DMS114 treated with DMSO at 0.1 percent for 48 hours (cell line): Measurements from ENCODE around the gene DIP2C.
"Not testable (repeated sequence)": the region's sequence is repeated elsewhere in the genome, so short reads cannot be mapped to it uniquely, and the experiment has no call there.

ENCODE experiments used
- DNase-seq: peaks from one replicate; lab custom pipeline; 2025; ENCODE audit not compliant: unreplicated experiment; lab: John Stamatoyannopoulos, UW

The DIP2C gene

GRCh38 chr10:271201-271600 lies 418.3 kb downstream of the DIP2C start:
- no peak for DNase-seq

DNA sequence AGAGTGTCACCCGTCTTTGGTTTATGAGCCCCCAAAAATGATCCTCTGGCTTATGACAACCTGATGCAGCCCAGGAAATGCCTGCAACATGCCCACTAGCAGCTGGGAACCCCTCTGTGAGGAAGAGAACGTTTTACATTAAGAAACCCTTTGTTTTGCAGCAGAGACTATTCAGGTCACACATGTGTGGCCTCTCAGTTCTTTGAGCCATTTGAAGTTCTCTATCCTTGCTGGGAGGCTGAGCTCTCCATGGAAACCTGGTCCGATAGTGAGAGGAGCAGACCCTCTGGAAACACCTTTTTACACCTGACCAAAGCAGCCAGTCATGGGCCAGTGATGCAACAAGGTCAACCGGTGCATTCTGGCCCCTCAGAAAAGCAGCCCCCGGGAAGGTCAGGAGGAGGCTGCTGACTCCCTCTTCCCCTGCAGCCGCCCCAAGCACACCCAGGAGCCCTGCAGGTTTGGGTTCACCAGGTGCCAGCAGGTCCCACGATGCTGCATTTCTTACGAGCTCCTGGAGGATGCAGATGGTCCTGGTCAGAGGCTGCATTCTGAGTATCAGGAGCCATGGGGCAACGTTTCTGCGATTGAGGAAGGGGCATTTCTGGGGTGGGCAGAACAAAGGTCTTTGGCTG lies 419.9 kb downstream of the DIP2C start:
- no peak for DNase-seq

DNA sequence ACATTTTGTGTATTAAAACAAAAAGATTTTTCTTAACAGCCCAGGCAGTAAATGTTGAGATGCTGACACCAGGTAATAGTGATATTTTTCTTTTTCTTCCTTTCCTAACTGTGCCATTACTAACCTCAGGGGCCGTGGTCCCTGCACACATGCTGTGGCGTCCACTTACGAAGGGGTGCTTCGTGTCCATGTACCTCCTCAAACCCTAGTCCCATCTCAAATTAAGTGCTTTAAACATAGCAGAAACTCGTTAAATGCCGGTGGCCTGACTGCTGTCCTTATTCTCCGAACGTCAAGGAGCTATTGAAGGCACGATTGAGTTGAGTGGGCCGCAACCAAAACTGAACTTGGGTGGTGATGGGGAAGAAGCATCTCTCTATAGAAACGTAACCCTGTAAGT lies 421.8 kb downstream of the DIP2C start:
- DNase-seq, result no peak

GRCh38 chr10:266974-267425 lies 422.5 kb downstream of the DIP2C start:
- no peak for DNase-seq

DNA sequence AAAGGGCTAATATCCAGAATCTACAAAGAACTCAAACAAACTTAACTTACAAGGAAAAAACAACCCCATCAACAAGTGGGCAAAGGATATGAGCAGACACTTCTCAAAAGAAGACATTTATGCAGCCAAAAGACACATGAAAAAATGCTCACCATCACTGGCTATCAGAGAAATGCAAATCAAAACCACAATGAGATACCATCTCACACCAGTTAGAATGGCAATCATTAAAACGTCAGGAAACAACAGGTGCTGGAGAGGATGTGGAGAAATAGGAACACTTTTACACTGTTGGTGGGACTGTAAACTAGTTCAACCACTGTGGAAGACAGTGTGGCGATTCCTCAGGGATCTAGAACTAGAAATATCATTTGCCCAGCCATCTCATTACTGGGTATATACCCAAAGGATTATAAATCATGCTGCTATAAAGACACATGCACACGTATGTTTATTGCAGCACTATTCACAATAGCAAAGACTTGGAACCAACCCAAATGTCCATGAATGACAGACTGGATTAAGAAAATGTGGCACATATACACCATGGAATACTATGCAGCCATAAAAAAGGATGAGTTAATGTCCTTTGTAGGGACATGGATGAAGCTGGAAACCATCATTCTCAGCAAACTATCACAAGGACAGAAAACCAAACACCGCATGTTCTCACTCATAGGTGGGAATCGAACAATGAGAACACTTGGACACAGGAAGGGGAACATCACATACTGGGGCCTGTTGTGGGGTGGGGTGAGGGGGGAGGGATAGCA lies 423.5 kb downstream of the DIP2C start:
- DNase-seq, result not testable (repeated sequence)

DNA sequence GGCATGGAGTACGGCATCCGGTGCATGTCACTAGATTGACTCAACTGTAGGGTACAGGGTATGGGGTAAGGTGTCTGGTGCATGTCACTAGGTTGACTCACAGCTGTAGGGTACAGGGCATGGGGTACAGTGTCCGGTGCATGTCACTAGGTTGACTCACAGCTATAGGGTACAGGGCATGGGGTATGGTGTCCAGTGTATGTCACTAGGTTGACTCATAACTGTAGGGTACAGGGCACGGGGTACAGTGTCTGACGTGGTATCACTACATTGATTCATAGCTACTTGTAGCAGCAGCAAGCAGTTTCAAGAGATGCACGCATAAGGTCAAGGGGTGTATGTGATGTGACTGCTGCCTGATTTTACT lies 424.4 kb downstream of the DIP2C start:
- not testable (repeated sequence) for DNase-seq

DNA sequence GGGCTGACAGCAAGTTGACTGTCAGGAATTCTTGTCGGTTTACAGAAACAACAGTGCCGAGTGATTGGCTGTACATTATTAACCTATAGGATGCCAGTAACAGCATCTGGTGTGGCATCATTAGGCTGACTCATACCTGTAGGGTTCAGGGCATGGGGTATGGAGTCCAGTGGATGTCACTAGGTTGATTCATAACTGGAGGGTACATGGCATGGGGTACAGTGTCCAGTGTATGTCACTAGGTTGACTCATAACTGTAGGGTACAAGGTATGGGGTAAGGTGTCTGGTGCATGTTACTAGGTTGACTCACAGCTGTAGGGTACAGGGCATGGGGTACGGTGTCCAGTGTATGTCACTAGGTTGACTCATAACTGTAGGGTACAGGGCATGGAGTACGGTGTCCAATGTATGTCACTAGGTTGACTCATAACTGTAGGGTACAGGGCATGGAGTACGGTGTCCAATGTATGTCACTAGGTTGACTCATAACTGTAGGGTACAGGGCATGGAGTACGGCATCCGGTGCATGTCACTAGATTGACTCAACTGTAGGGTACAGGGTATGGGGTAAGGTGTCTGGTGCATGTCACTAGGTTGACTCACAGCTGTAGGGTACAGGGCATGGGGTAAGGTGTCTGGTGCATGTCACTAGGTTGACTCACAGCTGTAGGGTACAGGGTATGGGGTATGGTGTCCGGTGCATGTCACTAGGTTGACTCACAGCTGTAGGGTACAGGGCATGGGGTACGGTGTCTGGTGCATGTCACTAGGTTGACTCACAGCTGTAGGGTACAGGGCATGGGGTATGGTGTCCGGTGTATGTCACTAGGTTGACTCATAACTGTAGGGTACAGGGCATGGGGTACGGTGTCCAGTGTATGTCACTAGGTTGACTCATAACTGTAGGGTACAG lies 425.1 kb downstream of the DIP2C start:
- DNase-seq, result not testable (repeated sequence)

GRCh38 chr10:260819-261429 lies 428.5 kb downstream of the DIP2C start:
- no peak for DNase-seq

- DNase-seq, result no peak
Observed at GRCh38 chr10:251982-252582, 437.4 kb downstream of the DIP2C start.

DNA sequence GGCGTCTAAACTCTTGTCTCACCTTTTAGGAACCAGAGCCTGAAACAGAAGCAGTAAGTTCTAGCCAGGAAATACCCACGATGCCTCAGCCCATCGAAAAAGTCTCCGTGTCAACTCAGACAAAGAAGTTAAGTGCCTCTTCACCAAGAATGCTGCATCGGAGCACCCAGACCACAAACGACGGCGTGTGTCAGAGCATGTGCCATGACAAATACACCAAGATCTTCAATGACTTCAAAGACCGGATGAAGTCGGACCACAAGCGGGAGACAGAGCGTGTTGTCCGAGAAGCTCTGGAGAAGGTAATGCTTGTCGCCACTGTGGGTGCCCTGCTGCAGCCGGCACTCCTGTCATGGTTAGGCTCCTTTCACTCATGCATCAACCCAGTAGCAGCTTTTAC lies 441.2 kb downstream of the DIP2C start:
- no peak for DNase-seq

DNA sequence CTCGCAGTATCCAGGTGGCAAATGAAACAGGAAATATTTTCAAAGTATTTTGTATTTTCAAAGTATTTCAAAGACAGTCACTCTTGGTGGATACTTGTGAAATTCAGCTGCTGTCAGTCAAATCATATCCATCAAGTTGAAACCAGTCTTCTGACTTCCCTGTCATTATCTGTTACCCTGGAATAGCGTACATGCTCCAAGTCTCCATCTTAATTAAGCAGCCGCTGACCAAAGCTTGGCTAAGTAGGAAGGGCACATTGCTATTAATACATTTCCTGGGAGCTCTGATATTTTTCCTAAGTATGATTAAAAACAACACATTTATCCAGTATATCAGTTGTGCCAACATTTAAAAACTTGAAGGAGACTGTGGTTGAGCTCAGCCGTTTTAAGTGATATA lies 442.0 kb downstream of the DIP2C start:
- no peak for DNase-seq

GRCh38 chr10:246431-246830 lies 443.0 kb downstream of the DIP2C start:
- DNase-seq, result no peak

DNA sequence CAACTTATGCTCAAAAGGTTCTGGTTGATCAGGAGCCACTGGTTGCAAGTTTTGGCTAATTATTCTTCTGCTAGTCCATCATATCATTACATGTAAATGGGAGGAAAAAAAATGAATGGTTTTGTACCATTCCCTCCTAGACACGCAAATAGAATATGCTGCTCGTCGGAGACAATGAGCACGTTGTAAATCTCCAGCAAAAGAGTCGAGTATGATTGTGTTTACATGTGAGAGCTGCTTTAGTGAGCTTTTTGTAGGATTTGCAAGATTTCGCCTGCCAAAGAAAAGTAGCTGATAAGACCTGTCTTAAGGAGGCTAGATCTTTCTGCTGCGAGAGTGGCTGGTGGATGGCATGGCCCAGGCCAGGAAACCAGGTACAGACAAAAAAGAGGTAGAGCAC lies 445.2 kb downstream of the DIP2C start:
- no peak for DNase-seq

DNA sequence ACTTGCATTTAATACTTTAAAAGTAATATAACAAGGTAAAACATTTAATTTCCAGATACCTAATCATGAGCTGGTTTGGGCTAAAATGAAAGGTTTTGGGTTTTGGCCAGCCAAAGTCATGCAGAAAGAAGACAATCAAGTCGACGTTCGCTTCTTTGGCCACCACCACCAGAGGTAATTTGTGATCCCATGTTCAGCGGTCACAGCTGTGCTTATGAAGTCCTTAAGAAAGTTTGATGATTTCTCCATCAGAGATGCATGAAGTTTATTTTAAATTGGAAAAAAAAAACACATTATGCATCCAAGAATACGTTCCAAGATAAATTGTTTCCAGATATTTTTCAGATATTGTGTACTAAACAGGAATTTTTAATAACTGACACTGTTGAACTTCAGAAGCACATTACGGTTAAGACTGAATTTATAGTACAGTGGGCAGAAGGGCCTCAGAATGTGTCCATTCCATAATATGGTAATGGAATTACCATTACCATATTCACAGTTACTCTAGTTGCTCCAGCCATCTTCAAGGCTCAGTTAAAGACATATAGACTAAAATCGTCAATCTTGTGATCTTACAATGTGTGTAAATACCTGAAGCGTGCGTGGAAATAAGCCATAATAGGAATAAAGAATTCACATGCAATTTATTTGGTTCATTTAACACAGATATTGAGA lies 447.4 kb downstream of the DIP2C start:
- DNase-seq, result no peak

DNA sequence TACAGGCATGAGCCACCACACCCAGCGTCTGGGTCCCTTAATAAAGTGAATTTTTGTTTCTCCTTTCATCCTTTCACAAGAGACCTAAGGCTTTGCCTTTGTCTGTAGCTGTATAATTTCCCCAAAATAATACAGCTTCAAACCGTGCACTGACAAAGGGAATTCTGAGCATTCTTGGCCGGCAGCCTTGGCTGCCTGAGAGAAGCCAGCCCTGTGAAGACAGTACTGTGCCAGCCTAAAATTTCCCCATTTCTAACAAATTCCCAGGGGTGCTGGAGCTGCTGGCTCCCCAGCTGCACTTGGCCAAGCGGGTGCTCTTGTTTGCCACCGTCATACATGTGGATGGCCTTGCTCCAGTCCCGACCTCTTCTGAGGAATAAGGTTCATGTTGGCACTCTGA lies 448.0 kb downstream of the DIP2C start:
- no peak for DNase-seq

GRCh38 chr10:239109-239508 lies 450.4 kb downstream of the DIP2C start:
- no peak for DNase-seq

- no peak for DNase-seq
Observed at GRCh38 chr10:235915-236314, 453.6 kb downstream of the DIP2C start.

DNA sequence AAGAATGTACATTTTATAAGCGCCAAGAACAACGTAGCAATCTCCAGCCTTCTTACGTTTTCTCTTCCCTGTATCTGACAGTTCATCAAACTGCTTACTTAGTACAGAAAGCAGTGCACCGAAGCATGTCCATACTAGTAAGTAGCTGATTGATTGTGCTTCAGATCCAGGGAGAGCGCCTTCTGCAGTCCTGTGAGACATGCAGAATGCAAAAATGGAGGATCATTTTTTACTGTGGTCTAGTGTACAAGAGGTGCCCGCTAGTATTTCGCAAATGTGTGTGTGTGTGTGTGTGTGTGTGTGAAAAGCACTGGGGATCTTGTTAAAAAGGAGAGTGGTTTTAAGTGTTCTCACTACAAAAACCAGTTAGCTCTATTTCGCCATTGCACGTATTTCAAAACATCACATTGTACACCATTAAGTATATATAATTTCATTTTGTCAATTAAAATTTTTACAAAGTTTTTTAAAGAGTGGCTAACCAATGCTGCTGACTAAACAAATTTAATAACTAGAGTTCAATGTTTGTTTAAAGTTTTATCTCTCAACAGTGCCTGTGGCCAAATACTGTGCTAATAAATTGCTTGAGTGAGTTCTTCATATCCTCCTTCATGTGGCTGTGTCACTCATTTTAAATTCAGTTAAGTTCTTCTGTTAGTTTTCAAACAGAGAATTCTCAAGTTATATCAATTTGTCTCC lies 454.6 kb downstream of the DIP2C start:
- DNase-seq, result no peak

GRCh38 chr10:232878-233277 lies 456.6 kb downstream of the DIP2C start:
- DNase-seq, result no peak

DNA sequence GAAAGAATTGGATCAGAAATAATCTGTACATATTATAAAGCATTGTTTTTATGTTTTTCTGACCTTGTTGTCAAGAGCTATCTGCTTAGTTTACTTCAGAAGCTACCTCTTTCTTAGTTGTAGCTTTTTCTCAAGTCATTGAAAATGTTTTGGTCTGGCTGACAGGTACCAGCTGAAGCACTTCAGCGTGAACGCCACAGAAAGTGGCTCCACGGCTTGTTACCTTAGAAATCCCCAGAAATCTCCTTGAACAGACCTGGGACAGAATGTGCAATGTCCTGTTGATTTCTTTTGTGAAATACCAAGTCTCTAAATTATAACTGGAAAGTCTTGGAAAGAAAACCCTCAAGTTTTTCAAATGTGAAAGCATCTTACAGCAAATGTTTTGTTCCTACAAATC lies 457.4 kb downstream of the DIP2C start:
- no peak for DNase-seq
